ENCODE measurements around the gene SMIM41.

The SMIM41 gene

GRCh38 chr12:52091061-52091460, 11.6 kb downstream of the SMIM41 start:
- no peak for TF ChIP-seq SIN3A (IDR thresholded peaks at IDR 0.05; ENCODE audit: borderline replicate concordance, insufficient read depth, low read length)
- TF ChIP-seq REST (IDR thresholded peaks at IDR 0.05; ENCODE audit: insufficient read depth in 1 of 2, low read depth in 2 of 2, low read length in 2 of 2) = no peak
- TF ChIP-seq FOXP2 (optimal IDR thresholded peaks at IDR 0.05; ENCODE audit: borderline replicate concordance, extremely low read depth, extremely low read length, insufficient read depth) = no peak
- no peak for TF ChIP-seq POLR2AphosphoS5 (IDR thresholded peaks at IDR 0.05; ENCODE audit: low read depth, low read length)
- TF ChIP-seq TAF1 (IDR thresholded peaks at IDR 0.05; ENCODE audit: borderline replicate concordance, insufficient read depth, low read length) = no peak

GRCh38 chr12:52091869-52092268, 12.4 kb downstream of the SMIM41 start:
- TF ChIP-seq REST (IDR thresholded peaks at IDR 0.05; ENCODE audit: insufficient read depth in 1 of 2, low read depth in 2 of 2, low read length in 2 of 2) (no peak), SIN3A (IDR thresholded peaks at IDR 0.05; ENCODE audit: borderline replicate concordance, insufficient read depth, low read length) (no peak), TAF1 (IDR thresholded peaks at IDR 0.05; ENCODE audit: borderline replicate concordance, insufficient read depth, low read length) (no peak), FOXP2 (optimal IDR thresholded peaks at IDR 0.05; ENCODE audit: borderline replicate concordance, extremely low read depth, extremely low read length, insufficient read depth) (no peak), POLR2AphosphoS5 (IDR thresholded peaks at IDR 0.05; ENCODE audit: low read depth, low read length) (no peak)

- TF ChIP-seq SIN3A (IDR thresholded peaks at IDR 0.05; ENCODE audit: borderline replicate concordance, insufficient read depth, low read length) (no peak), FOXP2 (optimal IDR thresholded peaks at IDR 0.05; ENCODE audit: borderline replicate concordance, extremely low read depth, extremely low read length, insufficient read depth) (no peak), TAF1 (IDR thresholded peaks at IDR 0.05; ENCODE audit: borderline replicate concordance, insufficient read depth, low read length) (no peak), REST (IDR thresholded peaks at IDR 0.05; ENCODE audit: insufficient read depth in 1 of 2, low read depth in 2 of 2, low read length in 2 of 2) (no peak), POLR2AphosphoS5 (IDR thresholded peaks at IDR 0.05; ENCODE audit: low read depth, low read length) (no peak)
These were observed 13.8 kb downstream of the SMIM41 start for GRCh38 chr12:52093346-52093745.

- TF ChIP-seq SIN3A (IDR thresholded peaks at IDR 0.05; ENCODE audit: borderline replicate concordance, insufficient read depth, low read length) (no peak), REST (IDR thresholded peaks at IDR 0.05; ENCODE audit: insufficient read depth in 1 of 2, low read depth in 2 of 2, low read length in 2 of 2) (no peak), FOXP2 (optimal IDR thresholded peaks at IDR 0.05; ENCODE audit: borderline replicate concordance, extremely low read depth, extremely low read length, insufficient read depth) (no peak), POLR2AphosphoS5 (IDR thresholded peaks at IDR 0.05; ENCODE audit: low read depth, low read length) (no peak), TAF1 (IDR thresholded peaks at IDR 0.05; ENCODE audit: borderline replicate concordance, insufficient read depth, low read length) (no peak)
These were observed 17.0 kb downstream of the SMIM41 start for GRCh38 chr12:52096332-52097044.

All from PFSK-1 (cell line).